ENCODE data around the gene FIGNL2.

- TF ChIP-seq CEBPB (IDR thresholded peaks at IDR 0.05) (no peak), CTCF (IDR thresholded peaks at IDR 0.05) (no peak), EP300 (IDR thresholded peaks at IDR 0.05) (no peak), ESRRA (IDR thresholded peaks at IDR 0.05; ENCODE audit: borderline replicate concordance, low read length) (no peak), POLR2A (IDR thresholded peaks at IDR 0.05; ENCODE audit: low read length) (no peak), TP53 (CRISPR knock-in tag; IDR thresholded peaks at IDR 0.05) (no peak), USF2 (IDR thresholded peaks at IDR 0.05) (no peak), MAFK (IDR thresholded peaks at IDR 0.05; ENCODE audit: partially characterized antibody) (no peak), CHD2 (IDR thresholded peaks at IDR 0.05; ENCODE audit: low read length, partially characterized antibody) (no peak), MAZ (IDR thresholded peaks at IDR 0.05; ENCODE audit: borderline replicate concordance, low read depth, low read length) (no peak), KDM1A (IDR thresholded peaks at IDR 0.05; ENCODE audit: low read depth) (no peak), SREBF2 (IDR thresholded peaks at IDR 0.05) (no peak), RCOR1 (IDR thresholded peaks at IDR 0.05; ENCODE audit: low read depth, low read length) (no peak)
Measured at GRCh38 chr12:51867371-51867770, 18.9 kb upstream of the FIGNL2 start.

All from A549 (cell line).